ENCODE results near the gene OR56A3. TPM values are rescaled to one million over a fixed set of nuclear protein-coding genes. Genes with fewer than 3 reads are reported as not detected.

OR56A3 gene
- total and polyA plus RNA-seq, 2 of the 4 experiments (the other 2 are of a cell fraction) = not detected

GRCh38 chr11:5923794-5924193 lies 18.3 kb upstream of the OR56A3 start:
- H3K4me1 ChIP-seq (ENCODE audit: control insufficient read depth, insufficient read depth, low read length) = no peaks in the 10 kb centered on the region
- BruUV-seq (replicated peaks) = no TSS peak
- H2BK120ac ChIP-seq (ENCODE audit: low read depth, low read length) = no peak overlapping the region
- no peaks in the 10 kb centered on the region for H3K9me1 ChIP-seq (ENCODE audit: insufficient read depth, low read length)
- no peak overlapping the region for H3K4me2 ChIP-seq (ENCODE audit: low read depth, low read length)
- H3K4me3 ChIP-seq (ENCODE audit: insufficient read depth, low read depth, low read length) = no peak overlapping the region
- no peak overlapping the region for H4K91ac ChIP-seq (ENCODE audit: insufficient read depth, low read depth, low read length)
- H2AFZ ChIP-seq (replicated peaks; ENCODE audit: low read length, poor library complexity) = no peak overlapping the region
- peaks cover 18% of the 10 kb centered on the region for H3K9me3 ChIP-seq (ENCODE audit: control insufficient read depth, insufficient read depth, low read length)
- H3K4ac ChIP-seq (ENCODE audit: low read depth, low read length) = no peak overlapping the region
- H3K14ac ChIP-seq (replicated peaks; ENCODE audit: low read depth, low read length) = no peak overlapping the region
- H3K27me3 ChIP-seq (ENCODE audit: control insufficient read depth, insufficient read depth, low read length) = no peaks in the 10 kb centered on the region
- no peak overlapping the region for H3K56ac ChIP-seq (ENCODE audit: extremely low read depth, insufficient read depth, low read length)
- no peaks in the 10 kb centered on the region for H4K20me1 ChIP-seq (ENCODE audit: insufficient read depth, low read length)
- H2BK15ac ChIP-seq (ENCODE audit: low read depth, low read length) = no peak overlapping the region
- H3K27ac ChIP-seq (ENCODE audit: insufficient read depth, low read length) = no peak overlapping the region
- no peak overlapping the region for H3K9ac ChIP-seq (ENCODE audit: low read depth, low read length)
- intact Hi-C loops (cut with micrococcal nuclease) = no loop called here
- no peak overlapping the region for H2AK5ac ChIP-seq (ENCODE audit: low read depth, low read length)
- no peaks in the 10 kb centered on the region for H3K36me3 ChIP-seq (ENCODE audit: control insufficient read depth, insufficient read depth, low read length)
- ATAC-seq (ENCODE audit: low read depth) (no peak), DNase-seq (no peak)
- H2AK9ac ChIP-seq (replicated peaks; ENCODE audit: low read depth, low read length, poor library complexity) = no peak overlapping the region
- H2BK5ac ChIP-seq (ENCODE audit: low read depth, low read length, poor library complexity, severe bottlenecking) = no peak overlapping the region
- dilution Hi-C loops (cut with HindIII; ENCODE audit: low sequenced_read_pairs, unreplicated experiment) = no loop called here
- no peak overlapping the region for H3K18ac ChIP-seq (ENCODE audit: low read depth, low read length)
- ChIA-PET POLR2A (ENCODE audit: unreplicated experiment) (no interaction called here), CTCF (no interaction called here)
- no peak overlapping the region for H3K23ac ChIP-seq (ENCODE audit: low read depth, low read length)
- H4K8ac ChIP-seq (ENCODE audit: low read depth in 2 of 2, low read length in 2 of 2) = no peak overlapping the region
- TF ChIP-seq ELK1 (IDR thresholded peaks at IDR 0.05; ENCODE audit: borderline replicate concordance, low read depth, low read length) (no peak), FOS (IDR thresholded peaks at IDR 0.05; ENCODE audit: low read depth, low read length) (no peak), NFE2L2 (IDR thresholded peaks at IDR 0.05; ENCODE audit: low read depth, low read length) (no peak), MXI1 (IDR thresholded peaks at IDR 0.05; ENCODE audit: borderline replicate concordance, low read depth, low read length) (no peak), MAZ (IDR thresholded peaks at IDR 0.05; ENCODE audit: borderline replicate concordance, low read depth, low read length) (no peak), POLR2A (IDR thresholded peaks at IDR 0.05; ENCODE audit: low read depth, low read length) (no peak), CTCF (conservative IDR thresholded peaks at IDR 0.05; ENCODE audit: low read depth, low read length) (no peak), MAFK (IDR thresholded peaks at IDR 0.05; ENCODE audit: low read depth, low read length) (no peak), USF2 (IDR thresholded peaks at IDR 0.05; ENCODE audit: low read depth, low read length) (no peak), RFX5 (IDR thresholded peaks at IDR 0.05; ENCODE audit: low read depth, low read length) (no peak), RAD21 (IDR thresholded peaks at IDR 0.05; ENCODE audit: low read length) (no peak)
- H3K79me1 ChIP-seq (ENCODE audit: low read depth in 1 of 2, low read length in 2 of 2) = no peaks in the 10 kb centered on the region
- in situ Hi-C loops (cut with MboI; ENCODE audit: low sequenced_read_pairs) = no loop called here
- H4K5ac ChIP-seq (ENCODE audit: low read depth, low read length) = no peak overlapping the region
- no peak overlapping the region for H2BK20ac ChIP-seq (ENCODE audit: low read depth, low read length)
